Gastrocnemius medialis (tissue), 4 donors: ENCODE results near the gene ADD1. TPM values are rescaled to one million over a fixed set of nuclear protein-coding genes. Genes with fewer than 3 reads are reported as not detected.

ENCODE experiments used
- ATAC-seq, 2 donors: fragments of 150-250 bp; one replicate each; pipeline ENCODE4 v1.9.1; 2016
- DNase-seq, 2 donors: peaks; one replicate each; pipeline ENCODE4 v3.0.0-alpha.2; 2019
- H3K27ac ChIP-seq, 4 donors: fragments of 200-600 bp; sonication (generic); 1 replicate in 1 of 4; 2 replicates in 3 of 4; pipeline ENCODE4 v1.5.1; 2016 to 2018; ENCODE audit warnings: mild to moderate bottlenecking in 2 of 4, moderate library complexity in 1 of 4
- H3K27me3 ChIP-seq, 3 donors: fragments of 200-600 bp; sonication (generic) in 2 of 3; 1 replicate in 1 of 3; 2 replicates in 2 of 3; pipeline versions ENCODE4 v1.5.1 to v1.6.0; 2016 to 2019; ENCODE audit warnings: mild to moderate bottlenecking in 1 of 3, moderate library complexity in 1 of 3
- H3K36me3 ChIP-seq, 2 donors: fragments of 200-600 bp; sonication (generic) in 1 of 2; one replicate each; pipeline ENCODE4 v1.5.1; 2017 to 2018
- H3K4me1 ChIP-seq, 2 donors: fragments of 200-600 bp; sonication (generic) in 1 of 2; one replicate each; pipeline ENCODE4 v1.5.1; 2016 to 2017; ENCODE audit warnings: mild to moderate bottlenecking in 2 of 2
- H3K4me3 ChIP-seq, 4 donors: fragments of 200-600 bp; sonication (generic) in 3 of 4; 1 replicate in 1 of 4; 2 replicates in 3 of 4; pipeline ENCODE4 v1.5.1; 2016 to 2019; ENCODE audit warnings: mild to moderate bottlenecking in 2 of 4
- H3K9me3 ChIP-seq, 3 donors: fragments of 200-600 bp; sonication (generic) in 2 of 3; 1 replicate in 1 of 3; 2 replicates in 2 of 3; pipeline ENCODE4 v1.5.1; 2016 to 2019
- CTCF ChIP-seq, 5 experiments: fragments of 450-650 bp in 3 of 5; fragments of 200-600 bp in 2 of 5; sonication (generic) in 2 of 5; IDR thresholded peaks in 4 of 5; conservative IDR thresholded peaks in 1 of 5; 1 replicate in 4 of 5; 2 replicates in 1 of 5; pipeline ENCODE4 v1.5.1; 2016 to 2019; ENCODE audit warnings: antibody characterized with exemption in 5 of 5, mild to moderate bottlenecking in 3 of 5, moderate library complexity in 3 of 5
- POLR2A ChIP-seq, 2 donors: fragments of 450-650 bp; IDR thresholded peaks; one replicate each; pipeline ENCODE4 v1.6.1; 2017; ENCODE audit warnings: antibody characterized with exemption in 2 of 2, mild to moderate bottlenecking in 2 of 2, moderate library complexity in 2 of 2
- in situ Hi-C, 4 donors: fragments of 200-750 bp; cut with MboI; loops; one replicate each; pipeline versions ENCODE4 v1.15.0 to v1.8.0; 2017; ENCODE audit warnings: low sequenced_read_pairs in 4 of 4
- intact Hi-C: fragments of 100-400 bp; cut with DNase I; formaldehyde crosslinking; loops from one replicate; pipeline ENCODE4 v1.15.1; 2023; ENCODE audit warnings: low total_unique reads
- total RNA-seq, 4 donors: library from RNA; depleted of rRNA; stranded (reverse); fragments of >200 nt; gene quantifications; one replicate each; pipeline versions ENCODE4 v1.1.0 to v1.2.3, GENCODE V29; 2016

ADD1 gene
- total RNA-seq, 4 donors from 2014 or later: 144 to 255 (median 178) TPM

- Histone ChIP-seq H3K9me3 (no peaks in the 10 kb centered on the region), H3K4me1 (peaks cover 20 to 23% of the 10 kb centered on the region in 2 donors), H3K27me3 (no peaks in the 10 kb centered on the region), H3K27ac (no peak overlapping the region), H3K36me3 (no peaks in the 10 kb centered on the region), H3K4me3 (no peak overlapping the region)
- ATAC-seq (no peak), DNase-seq (no peak)
- TF ChIP-seq CTCF (IDR thresholded peaks at IDR 0.05 in 4 of 5, conservative IDR thresholded peaks at IDR 0.05 in 1 of 5) (no peak), POLR2A (IDR thresholded peaks at IDR 0.05) (no peak)
- in situ Hi-C loops: loop anchor here in 1 of 4 donors (10.0 to 25.0 kb wide), 2 partner anchors 540 to 728 kb away; partner anchors contain the start of genes HAUS3 and POLN
- intact Hi-C loops: no loop called here
Observed at GRCh38 chr4:2965262-2965661, 121.6 kb downstream of the ADD1 start.

DNA sequence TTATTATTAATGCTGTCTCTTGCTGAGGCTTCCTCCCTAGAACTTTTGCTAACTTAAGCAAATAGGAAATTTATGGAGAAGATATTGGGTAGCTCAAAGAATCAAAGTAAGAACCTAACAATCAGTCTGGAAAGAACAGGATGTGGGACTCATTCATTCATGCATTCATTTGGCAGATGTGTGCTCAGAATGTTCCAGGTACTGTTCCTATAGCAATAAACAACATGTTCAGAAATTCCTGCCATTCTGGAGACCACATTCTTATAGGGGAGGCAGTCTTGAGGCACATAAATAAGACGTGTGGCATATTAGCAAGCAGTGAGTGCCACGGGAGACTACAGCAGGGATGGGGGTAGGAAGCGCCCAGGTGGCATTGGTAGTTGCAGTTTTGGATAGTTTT, 124.7 kb downstream of the ADD1 start:
- Histone ChIP-seq H3K9me3 (no peaks in the 10 kb centered on the region), H3K4me3 (no peak overlapping the region), H3K27me3 (no peaks in the 10 kb centered on the region), H3K27ac (no peak overlapping the region), H3K36me3 (no peaks in the 10 kb centered on the region), H3K4me1 (peaks cover 6 to 7% of the 10 kb centered on the region in 2 donors)
- no peak for ATAC-seq
- intact Hi-C loops (no loop called here), in situ Hi-C loops (loop anchor here in 1 of 4 donors (10.0 to 25.0 kb wide), 2 partner anchors 544 to 731 kb away; partner anchors contain the start of genes HAUS3 and POLN)
- no peak for DNase-seq
- TF ChIP-seq CTCF (IDR thresholded peaks at IDR 0.05 in 4 of 5, conservative IDR thresholded peaks at IDR 0.05 in 1 of 5): no peak
- no peak for TF ChIP-seq POLR2A (IDR thresholded peaks at IDR 0.05)

- no peak for ATAC-seq
- in situ Hi-C loops (loop anchor here in 1 of 4 donors (25.0 kb wide), 1 partner anchor 734 kb away; the partner anchor contains the start of genes HAUS3 and POLN), intact Hi-C loops (no loop called here)
- DNase-seq: no peak
- Histone ChIP-seq H3K4me3 (no peak overlapping the region), H3K27me3 (no peaks in the 10 kb centered on the region), H3K27ac (no peak overlapping the region), H3K4me1 (no peaks in the 10 kb centered on the region), H3K9me3 (no peaks in the 10 kb centered on the region), H3K36me3 (no peaks in the 10 kb centered on the region)
- TF ChIP-seq POLR2A (IDR thresholded peaks at IDR 0.05) (no peak), CTCF (IDR thresholded peaks at IDR 0.05 in 4 of 5, conservative IDR thresholded peaks at IDR 0.05 in 1 of 5) (no peak)
Observed at GRCh38 chr4:2971275-2971674, 127.6 kb downstream of the ADD1 start.

GRCh38 chr4:2977211-2978088, 133.8 kb downstream of the ADD1 start:
- Histone ChIP-seq H3K36me3 (no peaks in the 10 kb centered on the region), H3K27ac (no peak overlapping the region), H3K27me3 (no peaks in the 10 kb centered on the region), H3K4me3 (no peak overlapping the region), H3K4me1 (no peaks in the 10 kb centered on the region), H3K9me3 (peaks cover 0 to 11% (median 0%) of the 10 kb centered on the region in 3 donors)
- intact Hi-C loops (no loop called here), in situ Hi-C loops (loop anchor here in 1 of 4 donors (25.0 kb wide), 1 partner anchor 765 kb away; no protein-coding TSS in a partner anchor)
- no peak for DNase-seq
- no peak for ATAC-seq
- TF ChIP-seq CTCF (IDR thresholded peaks at IDR 0.05 in 4 of 5, conservative IDR thresholded peaks at IDR 0.05 in 1 of 5) (no peak), POLR2A (IDR thresholded peaks at IDR 0.05) (no peak)

Other genes with a start within 250 kb of the ADD1 start
- 10 to 100 TPM; 36.1 to 81.9 (median 66.5) TPM for gene TNIP2, start 87.5 kb upstream of the ADD1 start, total RNA-seq
- gene SH3BP2, start 50.8 kb upstream of the ADD1 start, total RNA-seq: 10 to 100 TPM in 3 of 4 donors, 1 to 10 TPM in 1; 4.8 to 21.5 (median 12.0) TPM
- gene NOP14, start 119.6 kb downstream of the ADD1 start, total RNA-seq: 10 to 100 TPM; 16.6 to 46.2 (median 36.2) TPM
- gene GRK4, start 119.7 kb downstream of the ADD1 start, total RNA-seq: 1 to 10 TPM; 2.8 to 5.8 (median 3.7) TPM
- gene HTT-AS, start 230.7 kb downstream of the ADD1 start, total RNA-seq: not detected
- 10 to 100 TPM; 23.5 to 73.0 (median 51.1) TPM for gene HTT, start 230.8 kb downstream of the ADD1 start, total RNA-seq